ENCODE results near the gene MBNL1. TPM values are rescaled to one million over a fixed set of nuclear protein-coding genes. Genes with fewer than 3 reads are reported as not detected.

Gene MBNL1
- total and polyA plus RNA-seq, 2 of the 4 experiments (the other 2 are of a cell fraction) = 127 to 664 TPM

GRCh38 chr3:152444029-152444641 lies 175.4 kb downstream of the MBNL1 start:
- dilution Hi-C loops (cut with HindIII; ENCODE audit: low sequenced_read_pairs, unreplicated experiment) (no loop called here), intact Hi-C loops (cut with micrococcal nuclease) (loop anchor here (5.0 to 10.0 kb wide), 3 partner anchors 139 to 599 kb away; no protein-coding TSS in a partner anchor)
- peak; percentile 73 for DNase-seq

More at GRCh38 chr3:152444029-152444641, 175.4 kb downstream of the MBNL1 start:
- WGBS, 2 experiments (ENCODE audit: extremely low coverage in 2 of 2, insufficient read length in 1 of 2) = 14% methylated on average over 1 of the region's 8 CpGs; no CpG with 5 or more reads in 1 of the 2 experiments
- in situ Hi-C loops (cut with MboI; ENCODE audit: low sequenced_read_pairs) = loop anchor here (10.0 kb wide), 1 partner anchor 369 kb away; no protein-coding TSS in a partner anchor
- Histone ChIP-seq H3K14ac (replicated peaks; ENCODE audit: low read depth, low read length) (no peak overlapping the region), H3K56ac (ENCODE audit: extremely low read depth, insufficient read depth, low read length) (no peak overlapping the region), H3K36me3 (ENCODE audit: control insufficient read depth, insufficient read depth, low read length) (peaks cover 12% of the 10 kb centered on the region), H4K5ac (ENCODE audit: low read depth, low read length) (no peak overlapping the region), H3K9ac (ENCODE audit: low read depth, low read length) (no peak overlapping the region), H2BK5ac (ENCODE audit: low read depth, low read length, poor library complexity, severe bottlenecking) (peak overlapping the region; percentile 42), H2BK15ac (ENCODE audit: low read depth, low read length) (no peak overlapping the region), H3K9me3 (ENCODE audit: control insufficient read depth, insufficient read depth, low read length) (no peaks in the 10 kb centered on the region), H4K91ac (ENCODE audit: insufficient read depth, low read depth, low read length) (no peak overlapping the region), H3K18ac (ENCODE audit: low read depth, low read length) (no peak overlapping the region), H2AK9ac (replicated peaks; ENCODE audit: low read depth, low read length, poor library complexity) (no peak overlapping the region), H2AFZ (replicated peaks; ENCODE audit: low read length, poor library complexity) (no peak overlapping the region), H3K27me3 (ENCODE audit: control insufficient read depth, insufficient read depth, low read length) (no peaks in the 10 kb centered on the region), H3K4me3 (ENCODE audit: insufficient read depth, low read depth, low read length) (no peak overlapping the region), H2AK5ac (ENCODE audit: low read depth, low read length) (no peak overlapping the region), H3K27ac (ENCODE audit: insufficient read depth, low read length) (no peak overlapping the region), H4K20me1 (ENCODE audit: insufficient read depth, low read length) (peaks cover 16% of the 10 kb centered on the region; the same call in 1 of the 2 replicates), H2BK20ac (ENCODE audit: low read depth, low read length) (no peak overlapping the region), H3K23ac (ENCODE audit: low read depth, low read length) (no peak overlapping the region), H3K4me2 (ENCODE audit: low read depth, low read length) (no peak overlapping the region), H3K79me1 (ENCODE audit: low read depth in 1 of 2, low read length in 2 of 2) (peaks cover 20 to 38% of the 10 kb centered on the region in 2 experiments), H2BK120ac (ENCODE audit: low read depth, low read length) (no peak overlapping the region), H3K4me1 (ENCODE audit: control insufficient read depth, insufficient read depth, low read length) (peaks cover 4% of the 10 kb centered on the region), H4K8ac (ENCODE audit: low read depth in 2 of 2, low read length in 2 of 2) (no peak overlapping the region), H3K4ac (ENCODE audit: low read depth, low read length) (no peak overlapping the region), H3K9me1 (ENCODE audit: insufficient read depth, low read length) (no peaks in the 10 kb centered on the region)
- TF ChIP-seq BHLHE40 (IDR thresholded peaks at IDR 0.05; ENCODE audit: low read depth, low read length) (no peak), SMC3 (IDR thresholded peaks at IDR 0.05; ENCODE audit: low read depth, low read length) (peak; percentile 65; the same call in 1 of the 2 replicates), FOS (IDR thresholded peaks at IDR 0.05; ENCODE audit: low read depth, low read length) (no peak), NFE2L2 (IDR thresholded peaks at IDR 0.05; ENCODE audit: low read depth, low read length) (no peak), RAD21 (IDR thresholded peaks at IDR 0.05; ENCODE audit: low read length) (peak; percentile 70)
- TF ChIP-seq, protein P1, sequence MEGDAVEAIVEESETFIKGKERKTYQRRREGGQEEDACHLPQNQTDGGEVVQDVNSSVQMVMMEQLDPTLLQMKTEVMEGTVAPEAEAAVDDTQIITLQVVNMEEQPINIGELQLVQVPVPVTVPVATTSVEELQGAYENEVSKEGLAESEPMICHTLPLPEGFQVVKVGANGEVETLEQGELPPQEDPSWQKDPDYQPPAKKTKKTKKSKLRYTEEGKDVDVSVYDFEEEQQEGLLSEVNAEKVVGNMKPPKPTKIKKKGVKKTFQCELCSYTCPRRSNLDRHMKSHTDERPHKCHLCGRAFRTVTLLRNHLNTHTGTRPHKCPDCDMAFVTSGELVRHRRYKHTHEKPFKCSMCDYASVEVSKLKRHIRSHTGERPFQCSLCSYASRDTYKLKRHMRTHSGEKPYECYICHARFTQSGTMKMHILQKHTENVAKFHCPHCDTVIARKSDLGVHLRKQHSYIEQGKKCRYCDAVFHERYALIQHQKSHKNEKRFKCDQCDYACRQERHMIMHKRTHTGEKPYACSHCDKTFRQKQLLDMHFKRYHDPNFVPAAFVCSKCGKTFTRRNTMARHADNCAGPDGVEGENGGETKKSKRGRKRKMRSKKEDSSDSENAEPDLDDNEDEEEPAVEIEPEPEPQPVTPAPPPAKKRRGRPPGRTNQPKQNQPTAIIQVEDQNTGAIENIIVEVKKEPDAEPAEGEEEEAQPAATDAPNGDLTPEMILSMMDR (conservative IDR thresholded peaks at IDR 0.05; ENCODE audit: low read depth, low read length) = peak; percentile 64
- POLR2A ChIA-PET (ENCODE audit: unreplicated experiment) = no interaction called here
- no TSS peak for BruUV-seq (replicated peaks)
- peak; percentile 50; the same call in 1 of the 2 replicates for ATAC-seq (ENCODE audit: low read depth)
- CTCF ChIA-PET = interaction anchor here (0.5 to 1.8 kb wide), 7 partner anchors 14 to 372 kb away, joined by 3 to 8 read pairs (median 3); no protein-coding TSS in a partner anchor
